IPS-18c (cell line): Measurements from ENCODE around the gene CSNK1G2.
A peak's percentile ranks its signal among the peaks of the same experiment; 100 is the strongest.

Source experiments
- H3K4me3 ChIP-seq: 2 replicates; pipeline ENCODE4 v1.7.0; 2013; ENCODE audit warnings: low read depth, mild to moderate bottlenecking, low read length, moderate library complexity; ENCODE audit not compliant: insufficient read depth
- H3K9me3 ChIP-seq: one replicate; pipeline ENCODE4 v1.6.1; 2013; ENCODE audit warnings: mild to moderate bottlenecking, low read length, moderate library complexity; ENCODE audit not compliant: control insufficient read depth, insufficient read depth

Gene CSNK1G2

DNA sequence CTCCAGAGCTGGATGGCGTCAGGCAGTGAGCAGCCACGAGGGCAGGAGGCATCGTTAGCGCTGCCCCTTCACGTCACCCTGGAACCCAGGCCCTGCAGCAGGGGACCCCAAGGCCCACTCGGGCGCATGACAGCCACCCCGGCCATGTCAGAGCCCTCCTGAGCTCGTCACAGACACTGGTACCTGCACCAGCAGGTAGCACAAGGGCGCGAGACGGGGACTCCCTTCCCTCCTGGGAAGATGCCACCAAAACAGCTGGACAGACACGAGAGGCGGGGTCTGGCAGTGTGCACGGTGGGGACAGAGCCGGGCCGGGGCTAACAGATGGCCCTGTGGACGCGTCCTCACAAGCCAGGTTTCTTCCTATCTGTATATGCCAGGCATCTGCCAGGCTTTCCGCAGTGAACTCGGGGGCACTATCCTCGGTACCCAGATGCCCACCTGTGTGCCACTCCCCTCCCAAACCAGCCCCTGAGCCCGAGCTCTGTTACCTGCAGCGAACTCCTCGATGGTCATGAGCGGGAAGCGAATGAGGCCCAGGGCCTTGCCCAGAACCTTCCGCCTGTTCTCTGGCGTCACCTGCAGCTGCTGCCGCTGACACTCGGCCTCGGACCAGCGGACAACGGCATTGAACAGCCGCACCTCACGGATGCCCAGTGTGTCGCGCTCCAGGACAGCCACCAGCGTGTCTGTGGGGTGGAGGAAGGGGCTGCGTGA lies 48.7 kb downstream of the CSNK1G2 start:
- Histone ChIP-seq H3K9me3 (no peaks in the 10 kb centered on the region), H3K4me3 (no peak overlapping the region)

DNA sequence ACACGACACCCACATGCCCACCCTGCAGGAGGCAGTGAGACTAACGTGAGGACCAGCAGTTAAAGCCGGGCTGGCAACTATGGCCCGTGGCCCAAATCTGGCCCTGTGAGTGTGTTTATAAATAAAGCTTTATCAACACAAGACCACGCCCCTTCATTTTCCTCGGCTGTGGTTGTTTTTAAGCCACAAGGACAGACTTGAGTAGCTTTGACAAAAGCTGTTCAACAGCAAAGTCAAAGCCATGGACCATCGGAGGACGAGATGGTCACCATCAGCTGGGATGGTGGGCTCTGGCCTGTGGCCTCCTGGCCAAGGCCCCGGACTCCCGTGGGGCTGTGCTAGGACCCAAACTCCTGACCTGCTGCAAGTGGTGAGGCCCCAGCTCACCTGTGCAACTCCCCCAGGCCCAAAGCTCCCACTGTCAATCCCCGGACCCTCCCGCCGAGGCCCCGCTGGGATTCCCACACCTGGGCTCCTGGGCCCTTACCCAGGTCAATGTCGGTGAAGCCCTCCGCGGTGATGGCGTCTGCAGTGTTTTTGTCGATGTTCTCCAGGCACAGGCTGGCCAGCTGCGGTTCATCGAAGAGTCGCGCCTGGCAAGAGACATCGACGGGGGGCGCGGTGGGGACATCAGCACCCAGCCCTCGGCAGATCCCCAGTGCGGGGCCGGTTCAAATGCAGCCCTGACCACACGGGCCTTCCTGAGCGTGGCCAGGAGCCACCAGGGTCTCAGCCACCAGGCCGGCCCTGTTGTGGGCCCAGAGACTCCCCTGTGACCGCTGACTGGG lies 49.5 kb downstream of the CSNK1G2 start:
- Histone ChIP-seq H3K4me3 (no peak overlapping the region), H3K9me3 (no peaks in the 10 kb centered on the region)

DNA sequence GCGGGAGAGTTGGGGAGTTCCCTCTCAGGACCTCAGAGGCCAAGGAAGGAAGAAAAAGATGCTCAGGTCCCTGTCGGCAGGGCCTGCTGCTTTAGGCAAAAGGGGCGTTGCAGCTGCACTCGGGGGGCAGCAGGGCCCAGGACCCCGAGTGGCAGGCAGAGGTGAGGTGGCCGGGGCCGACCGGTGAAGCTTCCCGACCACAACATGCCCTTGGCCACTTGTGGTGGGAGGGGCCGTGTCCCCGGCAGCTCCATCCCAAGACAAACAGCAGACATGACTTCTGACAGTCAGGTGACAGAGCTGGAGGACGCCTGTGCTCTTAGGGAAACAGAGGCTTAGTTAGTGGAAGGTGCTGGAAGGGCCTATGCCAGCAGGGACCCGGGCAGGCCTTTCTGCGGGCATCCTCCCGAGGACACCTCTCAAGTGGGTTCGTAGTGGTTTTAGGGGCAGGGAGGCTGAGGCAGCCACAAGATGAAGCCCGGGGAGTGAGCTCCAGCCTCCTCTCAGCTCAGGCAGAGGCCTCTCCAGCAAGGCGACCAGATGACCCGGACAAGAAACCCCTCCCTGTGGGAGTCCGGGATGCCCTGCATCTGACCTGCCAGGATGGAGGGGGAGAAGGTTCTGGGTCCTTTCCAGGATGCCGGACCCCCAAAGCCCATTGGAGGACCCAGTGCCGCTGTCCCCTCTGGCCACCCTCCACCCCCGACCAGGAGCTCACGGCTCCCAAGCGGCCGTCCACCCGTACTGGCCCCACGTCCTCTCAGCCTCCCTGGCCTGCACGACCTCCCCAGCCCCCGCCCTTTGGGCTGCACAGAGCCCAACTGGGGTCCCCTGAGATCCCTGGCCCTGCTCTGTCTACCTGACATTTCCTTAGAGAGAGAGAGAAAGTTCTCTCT lies 50.3 kb downstream of the CSNK1G2 start:
- no peaks in the 10 kb centered on the region for H3K9me3 ChIP-seq
- H3K4me3 ChIP-seq = no peak overlapping the region; the same call in 1 of the 2 replicates

DNA sequence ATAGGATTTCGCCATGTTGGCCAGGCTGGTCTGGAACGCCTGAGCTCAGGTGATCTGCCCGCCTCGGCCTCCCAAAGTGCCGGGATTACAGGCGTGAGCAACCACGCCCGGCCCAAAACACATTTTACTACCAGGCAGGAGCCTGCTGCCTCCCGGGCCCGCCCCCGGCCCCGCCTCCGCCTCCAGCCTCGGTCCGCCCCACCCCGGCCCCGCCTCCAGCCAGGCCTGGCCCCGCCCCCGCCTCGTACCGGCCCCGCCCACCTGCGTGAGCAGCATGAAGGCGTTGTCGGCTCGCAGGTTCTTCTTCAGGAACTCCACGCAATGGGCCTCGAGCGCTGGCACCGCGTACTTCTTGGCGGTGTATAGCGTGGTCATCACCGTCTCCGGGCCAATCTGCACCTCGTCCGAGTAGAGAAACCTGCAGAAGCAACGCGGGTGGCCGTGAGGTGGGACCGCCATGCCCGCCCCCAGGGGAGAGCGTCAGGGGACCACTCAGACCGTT lies 51.8 kb downstream of the CSNK1G2 start:
- Histone ChIP-seq H3K9me3 (no peaks in the 10 kb centered on the region), H3K4me3 (no peak overlapping the region)

DNA sequence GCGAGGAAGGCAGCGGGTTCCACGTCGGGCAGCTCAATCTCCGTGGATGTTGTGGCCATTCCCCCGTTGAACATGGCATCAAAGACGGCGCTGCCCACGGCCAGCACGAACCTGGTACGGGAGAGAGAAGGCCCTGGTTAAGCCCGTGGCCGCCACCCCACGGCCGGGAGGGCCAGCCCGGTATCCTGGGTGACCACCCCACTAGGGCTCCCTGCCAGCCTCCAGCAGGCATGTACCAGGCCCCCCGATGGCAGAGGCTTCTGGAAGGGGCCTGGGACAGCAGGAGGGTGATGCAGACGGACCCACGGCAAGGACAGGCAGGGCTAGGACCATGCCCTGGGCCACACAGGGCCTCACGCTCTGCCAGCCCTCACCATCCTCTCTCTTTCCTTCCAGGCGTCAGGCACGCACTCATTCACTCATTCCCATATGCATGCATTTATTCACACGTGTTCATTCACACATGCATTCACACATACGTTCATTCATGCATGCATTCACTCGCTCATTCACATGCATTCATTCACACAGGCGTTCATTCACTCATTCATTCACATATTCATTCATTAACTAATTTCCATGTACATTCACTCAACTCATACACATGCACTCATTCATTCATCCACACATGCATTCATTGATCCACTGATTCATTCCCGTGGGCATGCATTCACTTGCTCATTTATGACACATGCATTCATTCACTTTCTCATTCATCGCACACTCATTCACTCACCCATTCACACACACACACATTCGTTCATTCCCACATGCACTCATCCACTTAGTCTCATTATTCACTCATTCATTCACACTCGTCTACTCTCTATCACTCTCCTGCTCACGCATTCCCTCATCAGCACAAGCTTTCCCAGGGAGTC lies 56.6 kb downstream of the CSNK1G2 start:
- no peak overlapping the region for H3K4me3 ChIP-seq
- H3K9me3 ChIP-seq = no peaks in the 10 kb centered on the region

DNA sequence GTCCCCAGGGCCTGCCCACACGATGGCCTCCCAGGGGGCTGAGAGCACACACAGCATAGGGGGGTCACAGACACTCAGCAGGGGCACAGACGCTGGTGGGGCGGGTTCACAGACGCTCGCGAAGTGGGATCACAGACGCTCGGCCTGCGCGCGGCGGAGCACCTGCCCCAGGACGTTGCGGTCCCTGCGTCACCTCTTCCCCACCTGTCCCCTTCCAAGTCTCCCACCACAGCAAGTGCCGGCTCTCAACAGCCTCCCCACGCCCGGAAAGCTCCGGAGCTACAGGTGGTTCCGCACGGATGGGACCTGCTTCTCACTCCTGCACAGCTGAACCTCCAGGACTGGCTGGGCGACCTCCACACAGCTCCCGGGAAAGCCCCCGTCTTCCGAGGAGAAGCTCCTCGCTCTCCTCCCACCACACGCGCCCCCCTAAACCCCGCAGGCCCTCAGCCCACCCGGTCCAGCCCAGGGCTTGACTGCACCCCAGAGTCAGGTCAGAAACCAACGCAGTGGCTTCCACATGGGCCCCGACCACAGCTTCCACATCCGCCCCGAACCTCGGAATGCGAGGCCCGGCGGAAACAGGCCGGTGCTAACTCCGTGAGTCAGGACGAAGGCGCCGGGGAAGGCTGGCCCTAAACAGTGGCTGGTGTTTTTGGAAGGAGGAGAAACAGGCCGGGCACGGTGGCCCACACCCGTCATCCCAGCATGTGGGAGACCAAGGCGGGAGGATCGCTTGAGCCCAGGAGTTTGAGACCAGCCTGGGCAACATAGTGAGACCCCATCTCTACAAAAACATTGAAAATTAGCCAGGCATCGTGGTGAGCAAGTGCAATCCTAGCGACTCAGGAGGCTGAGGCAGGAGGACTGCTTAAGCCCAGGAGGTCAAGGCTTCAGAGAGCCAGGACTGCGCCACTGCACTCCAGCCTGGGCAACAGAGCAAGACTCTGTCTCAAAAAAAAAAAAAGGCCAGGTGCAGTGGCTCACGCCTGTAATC lies 58.0 kb downstream of the CSNK1G2 start:
- H3K9me3 ChIP-seq = no peaks in the 10 kb centered on the region
- no peak overlapping the region for H3K4me3 ChIP-seq

DNA sequence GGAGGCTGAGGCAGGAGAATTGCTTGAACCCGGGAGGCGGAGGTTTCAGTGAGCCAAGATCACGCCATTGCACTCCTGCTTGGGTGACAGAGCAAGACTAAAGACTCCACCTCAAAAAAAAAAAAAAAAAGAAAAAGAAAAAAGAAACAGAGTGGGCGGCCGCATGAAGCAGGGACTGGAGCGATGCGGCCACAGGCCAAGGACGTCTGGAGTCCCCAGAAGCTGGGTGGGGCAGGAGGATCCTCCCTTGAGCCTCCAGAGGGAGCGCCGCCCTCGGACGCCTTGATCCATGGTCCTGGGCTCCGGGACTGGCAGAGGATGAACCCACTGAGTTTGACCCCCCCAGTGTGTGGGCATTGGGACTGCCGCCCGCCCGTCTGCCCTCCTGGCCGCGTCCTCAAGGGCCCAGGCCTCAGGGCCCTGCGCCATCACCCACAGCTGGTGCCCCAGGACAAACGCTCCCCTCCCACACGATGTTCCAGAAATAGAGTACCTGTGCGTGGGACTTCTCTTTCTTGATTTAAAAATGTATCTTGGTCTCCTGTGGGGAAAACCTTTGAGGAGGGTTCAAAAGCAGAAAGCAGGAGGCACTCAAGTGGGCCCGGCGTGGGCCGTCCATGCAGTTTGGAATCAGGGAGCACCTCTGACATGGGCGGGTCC lies 59.0 kb downstream of the CSNK1G2 start:
- Histone ChIP-seq H3K4me3 (no peak overlapping the region), H3K9me3 (no peaks in the 10 kb centered on the region)

DNA sequence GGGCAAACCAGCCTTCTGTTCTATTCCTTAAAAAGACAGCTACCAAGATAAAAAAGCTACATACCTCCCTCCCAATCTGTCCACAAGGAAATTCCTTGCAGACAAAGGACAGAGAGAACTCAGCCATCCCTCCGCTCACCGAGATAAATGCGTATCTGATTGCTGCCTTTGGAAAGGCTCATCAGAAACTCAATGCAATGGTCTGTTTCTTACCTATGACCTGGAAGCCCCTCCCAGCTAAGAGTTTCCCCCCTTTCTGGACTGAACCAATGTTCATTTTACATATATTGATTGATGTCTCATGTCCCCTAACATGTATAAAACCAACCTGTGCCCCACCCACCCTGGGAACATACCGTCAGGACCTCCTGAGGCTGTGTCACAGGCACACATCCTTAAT lies 62.9 kb downstream of the CSNK1G2 start:
- no peak overlapping the region for H3K4me3 ChIP-seq
- H3K9me3 ChIP-seq = no peaks in the 10 kb centered on the region

DNA sequence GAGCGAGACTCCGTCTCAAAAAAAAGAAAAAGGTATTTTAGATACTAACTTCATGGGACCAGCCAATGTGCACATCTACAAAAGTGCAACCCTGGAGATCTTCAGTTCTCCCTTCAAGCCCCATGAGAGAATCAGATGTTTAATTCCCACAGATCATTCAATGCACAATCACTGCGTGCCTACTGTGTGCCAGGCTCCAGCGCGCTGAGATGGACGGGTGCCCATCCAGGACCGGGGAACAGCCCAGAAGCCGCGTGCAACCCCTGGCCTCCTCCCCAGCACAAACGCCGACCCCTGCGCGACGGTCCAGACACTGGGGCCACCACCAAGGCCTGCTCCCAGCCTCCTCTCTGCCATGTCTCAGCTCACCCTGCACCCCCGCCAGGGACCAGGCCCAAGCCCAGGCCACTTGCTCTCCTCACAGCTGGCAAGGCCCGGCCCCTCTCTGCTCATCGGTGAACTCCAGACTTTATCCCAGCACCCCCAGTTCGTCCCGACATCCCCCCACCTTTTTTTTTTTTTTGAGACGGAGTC lies 69.2 kb downstream of the CSNK1G2 start:
- Histone ChIP-seq H3K9me3 (no peaks in the 10 kb centered on the region), H3K4me3 (no peak overlapping the region)

DNA sequence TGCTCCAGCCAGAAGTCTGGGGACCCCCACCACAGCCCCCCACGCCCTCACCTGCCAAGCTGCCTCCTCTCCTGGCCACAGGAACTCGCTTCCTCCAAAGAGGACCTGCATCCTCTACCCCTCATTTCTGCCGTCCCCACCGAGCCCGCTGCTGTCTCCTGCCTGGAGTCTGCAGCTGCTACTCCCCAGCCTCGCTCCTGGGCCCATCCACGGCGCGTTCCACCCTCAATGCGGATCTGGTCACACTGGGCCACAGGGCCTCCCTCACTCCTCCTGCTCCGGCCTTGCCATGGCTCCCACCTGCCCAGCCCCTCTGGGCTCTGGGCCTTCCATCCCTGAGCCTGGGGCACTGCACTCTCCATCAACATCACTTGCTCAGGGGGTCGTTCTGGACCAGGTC lies 70.2 kb downstream of the CSNK1G2 start:
- no peaks in the 10 kb centered on the region for H3K9me3 ChIP-seq
- H3K4me3 ChIP-seq = no peak overlapping the region

DNA sequence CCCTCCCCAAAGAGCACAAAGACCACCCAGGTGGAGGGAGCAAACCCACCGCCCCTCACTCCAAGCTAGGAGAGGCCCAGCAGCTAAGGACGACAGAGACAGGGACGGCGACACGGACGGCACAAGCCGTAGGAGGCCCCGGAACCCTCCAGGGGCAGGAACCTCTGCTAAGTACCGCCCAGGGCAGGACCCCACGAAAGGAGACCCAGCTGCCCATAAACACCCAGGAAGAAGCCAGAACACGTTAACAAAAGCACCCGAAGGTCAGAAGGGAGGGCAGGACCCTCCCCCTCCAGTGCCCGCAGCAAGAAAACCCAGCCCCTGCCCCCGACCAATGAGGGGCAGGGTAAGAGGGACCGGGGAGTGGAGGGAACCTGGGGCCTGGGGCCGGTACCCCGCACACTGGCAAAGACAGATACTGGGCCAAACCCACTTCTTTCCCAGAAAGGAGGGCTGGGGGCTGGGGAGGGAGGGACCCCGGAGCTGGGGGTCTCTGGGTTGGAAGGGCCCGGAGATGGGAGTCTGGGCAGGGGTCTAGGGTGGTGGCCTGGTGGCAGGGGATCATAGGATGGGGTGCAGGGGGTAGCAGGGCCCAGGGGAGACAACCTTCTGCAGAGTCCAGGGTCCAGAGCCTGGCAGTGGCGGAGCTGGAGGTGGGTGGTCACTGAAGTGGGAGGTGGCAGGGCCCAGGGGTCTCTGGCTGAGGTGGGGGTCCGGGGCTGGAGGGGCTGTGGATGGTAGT lies 72.1 kb downstream of the CSNK1G2 start:
- no peaks in the 10 kb centered on the region for H3K9me3 ChIP-seq
- H3K4me3 ChIP-seq = no peak overlapping the region

DNA sequence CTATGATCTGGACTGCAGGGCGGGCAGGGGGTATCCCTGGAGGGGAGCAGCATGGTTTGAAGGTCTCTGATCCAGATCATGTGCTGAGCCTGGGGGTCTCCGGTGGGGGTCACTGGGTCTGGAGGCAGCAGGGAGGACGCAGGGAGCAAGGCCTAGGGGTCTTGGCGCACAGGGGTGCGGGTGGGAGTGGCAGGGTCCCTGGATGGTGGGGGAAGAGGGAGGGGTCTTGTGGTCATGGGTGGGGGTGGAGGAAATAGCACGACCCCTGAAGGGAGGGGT lies 72.7 kb downstream of the CSNK1G2 start:
- H3K4me3 ChIP-seq = no peak overlapping the region; the same call in 1 of the 2 replicates

DNA sequence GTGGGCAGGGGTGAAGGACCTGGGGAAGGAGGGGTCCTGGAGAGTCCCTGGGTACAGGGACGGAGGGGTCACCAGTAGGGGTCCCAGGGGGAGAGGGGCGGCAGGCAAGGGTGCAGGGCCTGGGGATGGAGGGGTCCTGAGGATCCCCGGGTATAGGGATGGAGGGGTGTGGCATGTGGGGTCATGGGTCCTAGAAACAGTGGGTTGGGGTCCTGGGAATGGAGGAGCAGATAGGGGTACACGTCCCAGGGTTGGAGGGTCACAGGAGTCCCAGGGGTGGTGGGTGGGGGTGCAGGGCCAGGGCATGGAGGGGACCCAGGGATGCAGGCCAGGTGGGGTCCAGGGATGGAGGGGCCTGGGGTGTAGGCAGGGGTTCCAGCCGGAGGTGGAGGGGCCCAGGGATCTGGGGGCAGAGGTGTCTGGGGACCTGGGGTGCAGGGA lies 73.2 kb downstream of the CSNK1G2 start:
- H3K4me3 ChIP-seq = no peak overlapping the region; the same call in 1 of the 2 replicates

More for the DNA sequence above, 72.7 kb downstream of the CSNK1G2 start:
- H3K9me3 ChIP-seq = no peaks in the 10 kb centered on the region

DNA sequence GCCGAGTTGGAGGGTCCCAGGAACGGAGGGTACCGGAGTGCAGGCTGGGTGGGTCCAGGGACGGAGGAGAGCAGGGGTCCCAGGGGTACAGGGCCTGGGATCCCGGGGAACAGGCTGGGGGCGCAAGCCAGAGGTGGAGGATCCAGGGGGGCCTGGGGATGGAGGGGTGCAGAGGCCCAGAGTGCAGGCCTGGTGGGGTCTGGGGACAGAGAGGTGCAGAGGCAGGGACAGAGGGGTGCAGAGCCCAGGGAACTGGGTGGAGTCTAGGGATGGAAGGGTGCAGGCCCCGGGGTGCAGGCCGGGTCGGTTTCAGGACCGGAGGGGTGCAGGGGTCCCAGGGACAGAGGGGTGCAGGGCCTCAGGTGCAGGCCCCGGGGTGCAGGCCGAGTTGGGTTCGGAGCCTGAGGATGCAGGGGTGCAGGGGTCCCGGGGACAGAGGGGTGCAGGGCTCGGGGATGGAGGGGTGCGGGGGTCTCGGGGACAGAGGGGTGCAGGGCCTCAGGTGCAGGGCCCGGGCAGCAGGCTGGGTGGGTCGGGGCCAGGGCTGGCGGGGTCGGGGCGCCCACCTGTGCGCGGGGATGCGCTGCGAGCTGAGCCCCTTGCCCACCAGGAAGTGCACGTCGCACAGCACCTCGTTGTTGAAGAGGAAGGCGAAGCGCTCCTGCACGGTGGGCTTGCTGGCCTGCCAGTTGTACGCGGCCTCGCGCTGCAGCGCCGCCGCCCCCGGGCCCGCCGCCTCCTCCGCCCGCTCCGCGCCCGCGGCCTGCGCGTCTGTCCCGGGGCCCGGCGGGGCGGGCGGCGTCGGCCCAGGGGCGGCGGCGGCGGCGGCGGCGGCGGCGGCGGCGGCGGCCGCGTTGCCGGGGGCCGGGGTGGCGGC lies 74.0 kb downstream of the CSNK1G2 start:
- Histone ChIP-seq H3K4me3 (peak overlapping the region; percentile 67), H3K9me3 (no peaks in the 10 kb centered on the region)

More for the DNA sequence above, 73.2 kb downstream of the CSNK1G2 start:
- H3K9me3 ChIP-seq = no peaks in the 10 kb centered on the region
